NCI-H2196 (cell line): ENCODE data around the gene ZNF141.
"Not testable (repeated sequence)": the region's sequence is repeated elsewhere in the genome, so short reads cannot be mapped to it uniquely, and the experiment has no call there.

ENCODE experiments used
- DNase-seq: peaks from one replicate; lab custom pipeline; 2025; ENCODE audit not compliant: unreplicated experiment; lab: John Stamatoyannopoulos, UW

Gene ZNF141

GRCh38 chr4:384311-385010 lies 46.8 kb downstream of the ZNF141 start:
- DNase-seq, result no peak

GRCh38 chr4:385934-386707 lies 48.5 kb downstream of the ZNF141 start:
- DNase-seq, result no peak

- no peak for DNase-seq
Measured at GRCh38 chr4:386708-387105, 49.1 kb downstream of the ZNF141 start.

GRCh38 chr4:404006-404405 lies 66.4 kb downstream of the ZNF141 start:
- DNase-seq, result no peak

GRCh38 chr4:408321-408720 lies 70.7 kb downstream of the ZNF141 start:
- not testable (repeated sequence) for DNase-seq

GRCh38 chr4:422587-422986 lies 85.0 kb downstream of the ZNF141 start:
- no peak for DNase-seq
